ENCODE results near the gene KIRREL3. TPM values are rescaled to one million over a fixed set of nuclear protein-coding genes. Genes with fewer than 3 reads are reported as not detected.

KIRREL3 gene
- total and polyA plus RNA-seq, 7 experiments from 2014 or later = not detected

DNA sequence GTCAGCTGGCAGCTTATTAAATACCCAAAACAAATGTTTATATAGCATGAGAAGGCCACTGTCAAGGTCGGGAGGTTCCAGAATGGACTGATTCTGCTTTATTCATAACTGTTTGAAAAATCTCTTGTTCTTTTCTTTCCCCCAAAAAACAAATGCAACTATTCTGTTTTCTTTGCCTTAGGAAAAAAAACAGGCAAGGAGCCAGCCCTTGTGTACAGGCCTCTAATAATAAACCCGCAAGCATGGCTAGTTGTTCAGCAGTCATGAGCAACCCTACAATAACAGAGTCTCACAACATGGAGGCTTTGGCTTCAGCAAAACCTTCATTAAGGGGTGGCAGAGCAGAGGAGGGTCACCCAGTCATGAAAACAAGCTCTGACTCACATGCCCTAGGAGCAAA lies 191.7 kb downstream of the KIRREL3 start:
- H3K36me3 ChIP-seq (ENCODE audit: control insufficient read depth in 2 of 3, insufficient read depth in 3 of 3, low read length in 3 of 3) = no peaks in the 10 kb centered on the region
- H3K27ac Mint-ChIP-seq = no peak overlapping the region
- no peak overlapping the region for H3K4me3 ChIP-seq (ENCODE audit: low read length)
- H3K4me3 Mint-ChIP-seq = no peak overlapping the region
- peaks cover 0 to 14% (median 3%) of the 10 kb centered on the region in 5 donors for H3K27me3 Mint-ChIP-seq
- no peaks in the 10 kb centered on the region for H3K36me3 Mint-ChIP-seq
- H3K4me1 ChIP-seq (ENCODE audit: control insufficient read depth in 2 of 2, insufficient read depth in 2 of 2, low read length in 2 of 2) = no peaks in the 10 kb centered on the region
- H3K27ac ChIP-seq (ENCODE audit: low read depth, low read length) = no peak overlapping the region
- ChIA-PET CTCF (no interaction called here), POLR2A (no interaction called here)
- H3K9me3 ChIP-seq (ENCODE audit: control insufficient read depth in 2 of 3, low read length in 3 of 3) = no peaks in the 10 kb centered on the region
- intact Hi-C loops (cut with micrococcal nuclease) = no loop called here
- no peak for ATAC-seq
- peaks cover 0 to 1% (median 0%) of the 10 kb centered on the region in 11 donors for H3K9me3 Mint-ChIP-seq
- H3K4me1 Mint-ChIP-seq = no peaks in the 10 kb centered on the region
- no peaks in the 10 kb centered on the region for H3K27me3 ChIP-seq (ENCODE audit: control insufficient read depth in 2 of 2, insufficient read depth in 2 of 2, low read length in 2 of 2)
- DNase-seq = no peak

DNA sequence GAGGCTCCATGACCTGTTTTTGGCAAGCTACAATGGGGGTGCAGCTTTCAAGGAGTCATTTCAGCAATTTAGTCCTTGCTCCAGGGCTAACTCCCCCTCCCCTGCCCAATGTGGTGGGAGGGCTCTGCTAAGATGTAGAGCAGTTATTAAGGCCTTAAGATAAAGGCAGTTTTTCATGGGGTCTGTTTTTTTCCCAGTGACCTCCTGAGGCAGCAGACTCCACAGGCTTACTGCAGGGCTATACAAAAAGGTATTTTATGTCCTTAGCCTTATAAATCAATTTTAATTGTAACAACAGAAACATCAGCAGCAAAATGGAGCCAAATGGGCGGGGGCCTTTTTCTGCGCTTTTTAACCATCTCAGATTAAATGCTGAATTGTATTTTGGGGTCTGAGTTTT lies 192.3 kb downstream of the KIRREL3 start:
- Mint-ChIP-seq H3K4me1 (no peaks in the 10 kb centered on the region), H3K36me3 (no peaks in the 10 kb centered on the region), H3K27me3 (peaks cover 0 to 18% (median 7%) of the 10 kb centered on the region in 5 donors), H3K27ac (no peak overlapping the region), H3K4me3 (no peak overlapping the region), H3K9me3 (peaks cover 0 to 1% (median 0%) of the 10 kb centered on the region in 11 donors)
- H3K27ac ChIP-seq (ENCODE audit: low read depth, low read length) = no peak overlapping the region
- no peak for ATAC-seq
- ChIA-PET CTCF (no interaction called here), POLR2A (no interaction called here)
- intact Hi-C loops (cut with micrococcal nuclease) = no loop called here
- DNase-seq = no peak
- no peaks in the 10 kb centered on the region for H3K9me3 ChIP-seq (ENCODE audit: control insufficient read depth in 2 of 3, low read length in 3 of 3)
- no peaks in the 10 kb centered on the region for H3K4me1 ChIP-seq (ENCODE audit: control insufficient read depth in 2 of 2, insufficient read depth in 2 of 2, low read length in 2 of 2)
- H3K27me3 ChIP-seq (ENCODE audit: control insufficient read depth in 2 of 2, insufficient read depth in 2 of 2, low read length in 2 of 2) = no peaks in the 10 kb centered on the region
- no peak overlapping the region for H3K4me3 ChIP-seq (ENCODE audit: low read length)
- H3K36me3 ChIP-seq (ENCODE audit: control insufficient read depth in 2 of 3, insufficient read depth in 3 of 3, low read length in 3 of 3) = no peaks in the 10 kb centered on the region

DNA sequence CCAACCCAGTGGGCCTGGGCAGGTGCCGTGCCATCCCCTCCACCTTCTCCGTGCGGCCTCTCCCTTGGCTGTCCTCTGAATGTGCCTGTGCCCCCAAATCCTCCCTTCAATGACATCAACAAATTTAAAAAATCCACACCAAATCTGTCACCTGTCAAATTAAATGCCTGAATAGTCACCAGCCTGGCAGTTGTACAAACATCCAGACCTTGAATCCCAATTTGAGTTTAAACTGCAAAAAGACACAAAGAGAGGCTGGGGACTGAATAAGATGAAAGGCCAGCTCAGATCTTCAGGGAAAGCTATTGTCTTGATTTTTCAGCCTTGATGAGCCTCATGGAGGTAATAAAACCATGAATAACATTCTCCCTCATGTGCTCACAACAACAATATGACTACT lies 194.7 kb downstream of the KIRREL3 start:
- H3K9me3 ChIP-seq (ENCODE audit: control insufficient read depth in 2 of 3, low read length in 3 of 3) = no peaks in the 10 kb centered on the region
- no peaks in the 10 kb centered on the region for H3K36me3 ChIP-seq (ENCODE audit: control insufficient read depth in 2 of 3, insufficient read depth in 3 of 3, low read length in 3 of 3)
- Mint-ChIP-seq H3K4me1 (no peaks in the 10 kb centered on the region), H3K9me3 (no peaks in the 10 kb centered on the region), H3K36me3 (no peaks in the 10 kb centered on the region), H3K4me3 (no peak overlapping the region), H3K27me3 (peaks cover 0 to 19% (median 13%) of the 10 kb centered on the region in 5 donors), H3K27ac (no peak overlapping the region)
- no peak for DNase-seq
- no peak overlapping the region for H3K27ac ChIP-seq (ENCODE audit: low read depth, low read length)
- intact Hi-C loops (cut with micrococcal nuclease) = no loop called here
- no peaks in the 10 kb centered on the region for H3K4me1 ChIP-seq (ENCODE audit: control insufficient read depth in 2 of 2, insufficient read depth in 2 of 2, low read length in 2 of 2)
- CTCF ChIA-PET = no interaction called here
- no peak overlapping the region for H3K4me3 ChIP-seq (ENCODE audit: low read length)
- no peak for ATAC-seq
- H3K27me3 ChIP-seq (ENCODE audit: control insufficient read depth in 2 of 2, insufficient read depth in 2 of 2, low read length in 2 of 2) = no peaks in the 10 kb centered on the region
- POLR2A ChIA-PET = no interaction called here

DNA sequence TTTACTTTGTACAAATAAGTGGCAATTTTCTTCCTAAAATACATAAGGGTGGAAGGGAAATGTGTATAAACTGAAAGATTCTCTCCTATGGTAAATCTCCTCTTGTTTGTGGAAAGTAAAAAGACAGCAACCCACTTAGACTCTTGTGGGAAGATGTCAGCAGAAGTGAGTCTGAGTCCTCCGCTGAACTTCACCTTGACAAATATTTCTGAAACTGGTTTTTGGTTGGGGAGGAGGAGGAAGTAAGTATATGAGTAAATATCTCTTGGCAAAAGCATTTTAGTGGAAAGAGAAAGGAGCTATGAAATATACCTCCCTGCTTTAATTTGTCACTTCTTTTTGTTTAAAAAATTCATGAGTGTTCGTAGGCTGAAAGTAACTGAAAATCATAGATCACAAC lies 196.2 kb downstream of the KIRREL3 start:
- intact Hi-C loops (cut with micrococcal nuclease) = no loop called here
- Mint-ChIP-seq H3K4me3 (no peak overlapping the region), H3K27ac (no peak overlapping the region), H3K36me3 (no peaks in the 10 kb centered on the region), H3K4me1 (no peaks in the 10 kb centered on the region), H3K27me3 (peaks cover 0 to 18% (median 13%) of the 10 kb centered on the region in 5 donors), H3K9me3 (peaks cover 0 to under 1% (median 0%) of the 10 kb centered on the region in 11 donors)
- Histone ChIP-seq H3K4me3 (ENCODE audit: low read length) (no peak overlapping the region), H3K9me3 (ENCODE audit: control insufficient read depth in 2 of 3, low read length in 3 of 3) (no peaks in the 10 kb centered on the region), H3K36me3 (ENCODE audit: control insufficient read depth in 2 of 3, insufficient read depth in 3 of 3, low read length in 3 of 3) (no peaks in the 10 kb centered on the region), H3K27me3 (ENCODE audit: control insufficient read depth in 2 of 2, insufficient read depth in 2 of 2, low read length in 2 of 2) (no peaks in the 10 kb centered on the region), H3K4me1 (ENCODE audit: control insufficient read depth in 2 of 2, insufficient read depth in 2 of 2, low read length in 2 of 2) (no peaks in the 10 kb centered on the region), H3K27ac (ENCODE audit: low read depth, low read length) (no peak overlapping the region)
- ChIA-PET POLR2A (no interaction called here), CTCF (no interaction called here)
- ATAC-seq (no peak), DNase-seq (no peak)

DNA sequence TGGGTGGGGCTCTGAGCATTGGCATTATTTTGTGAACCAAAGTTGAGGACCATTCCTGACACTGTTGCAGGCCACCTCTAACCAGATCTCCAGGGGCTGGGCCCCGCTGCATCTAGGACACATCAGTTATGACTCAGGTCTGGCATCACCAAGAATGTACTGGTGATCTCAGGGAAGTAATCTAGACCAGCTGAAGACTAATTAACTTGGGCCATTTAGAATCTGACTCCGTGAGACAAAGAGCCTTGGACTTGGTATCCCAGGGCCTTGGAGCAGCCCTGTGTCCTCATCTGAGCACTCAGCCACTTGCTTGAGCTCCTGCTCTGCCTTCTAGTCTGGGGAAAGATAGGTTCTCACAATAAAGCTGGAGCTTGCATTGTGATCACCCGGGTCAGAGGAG lies 200.6 kb downstream of the KIRREL3 start:
- ChIA-PET CTCF (no interaction called here), POLR2A (no interaction called here)
- DNase-seq (no peak), ATAC-seq (no peak)
- Mint-ChIP-seq H3K36me3 (no peaks in the 10 kb centered on the region), H3K4me1 (no peaks in the 10 kb centered on the region), H3K4me3 (no peak overlapping the region), H3K27me3 (peaks cover 0 to 16% (median 13%) of the 10 kb centered on the region in 5 donors), H3K9me3 (peaks cover 0 to 6% (median 0%) of the 10 kb centered on the region in 11 donors), H3K27ac (no peak overlapping the region)
- intact Hi-C loops (cut with micrococcal nuclease) = no loop called here
- Histone ChIP-seq H3K36me3 (ENCODE audit: control insufficient read depth in 2 of 3, insufficient read depth in 3 of 3, low read length in 3 of 3) (no peaks in the 10 kb centered on the region), H3K27ac (ENCODE audit: low read depth, low read length) (no peak overlapping the region), H3K27me3 (ENCODE audit: control insufficient read depth in 2 of 2, insufficient read depth in 2 of 2, low read length in 2 of 2) (no peaks in the 10 kb centered on the region), H3K9me3 (ENCODE audit: control insufficient read depth in 2 of 3, low read length in 3 of 3) (no peaks in the 10 kb centered on the region), H3K4me1 (ENCODE audit: control insufficient read depth in 2 of 2, insufficient read depth in 2 of 2, low read length in 2 of 2) (no peaks in the 10 kb centered on the region), H3K4me3 (ENCODE audit: low read length) (no peak overlapping the region)

DNA sequence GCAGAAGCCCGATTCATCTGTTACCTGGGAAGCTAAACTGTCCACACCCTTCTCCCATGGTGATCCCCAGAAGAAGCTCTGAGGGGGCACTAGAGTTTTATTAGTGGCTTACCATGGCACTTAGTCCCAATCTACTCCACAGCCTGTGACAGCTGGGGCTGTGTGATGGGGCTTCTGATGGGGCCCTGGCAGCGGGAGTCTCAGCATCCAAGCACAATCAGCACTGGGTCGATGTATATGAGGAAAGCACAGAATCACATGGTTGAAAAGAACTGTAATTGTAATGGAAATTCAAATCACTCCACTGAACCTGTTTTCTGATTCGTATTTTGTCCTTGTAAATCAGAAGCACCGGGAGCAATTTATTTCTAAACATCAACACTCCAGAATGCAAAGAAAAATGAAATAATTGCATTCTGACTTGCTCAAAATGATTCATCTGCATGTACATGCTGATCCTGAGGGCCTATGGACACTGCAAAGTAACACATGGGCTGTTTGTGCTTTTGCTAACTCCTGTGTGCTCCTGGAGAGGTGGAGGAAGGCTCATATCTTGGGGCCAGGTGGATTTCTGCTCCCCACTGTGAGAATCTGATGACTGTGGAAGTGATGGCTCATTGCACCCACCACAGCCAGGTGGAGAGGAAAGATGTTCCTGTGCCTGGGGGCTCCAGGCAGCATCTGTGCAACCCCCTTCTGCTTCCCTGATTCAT lies 203.0 kb downstream of the KIRREL3 start:
- no peak overlapping the region for H3K27ac Mint-ChIP-seq
- peaks cover 0 to 6% (median 0%) of the 10 kb centered on the region in 11 donors for H3K9me3 Mint-ChIP-seq
- H3K27me3 ChIP-seq (ENCODE audit: control insufficient read depth in 2 of 2, insufficient read depth in 2 of 2, low read length in 2 of 2) = no peaks in the 10 kb centered on the region
- no peak for ATAC-seq
- no peak overlapping the region for H3K27ac ChIP-seq (ENCODE audit: low read depth, low read length)
- H3K4me3 Mint-ChIP-seq = no peak overlapping the region
- ChIA-PET POLR2A (no interaction called here), CTCF (no interaction called here)
- H3K27me3 Mint-ChIP-seq = peaks cover 0 to 16% (median 11%) of the 10 kb centered on the region in 5 donors
- intact Hi-C loops (cut with micrococcal nuclease) = no loop called here
- no peaks in the 10 kb centered on the region for H3K4me1 Mint-ChIP-seq
- no peak for DNase-seq
- no peaks in the 10 kb centered on the region for H3K4me1 ChIP-seq (ENCODE audit: control insufficient read depth in 2 of 2, insufficient read depth in 2 of 2, low read length in 2 of 2)
- no peaks in the 10 kb centered on the region for H3K36me3 Mint-ChIP-seq
- no peak overlapping the region for H3K4me3 ChIP-seq (ENCODE audit: low read length)
- H3K36me3 ChIP-seq (ENCODE audit: control insufficient read depth in 2 of 3, insufficient read depth in 3 of 3, low read length in 3 of 3) = no peaks in the 10 kb centered on the region
- H3K9me3 ChIP-seq (ENCODE audit: control insufficient read depth in 2 of 3, low read length in 3 of 3) = no peaks in the 10 kb centered on the region

DNA sequence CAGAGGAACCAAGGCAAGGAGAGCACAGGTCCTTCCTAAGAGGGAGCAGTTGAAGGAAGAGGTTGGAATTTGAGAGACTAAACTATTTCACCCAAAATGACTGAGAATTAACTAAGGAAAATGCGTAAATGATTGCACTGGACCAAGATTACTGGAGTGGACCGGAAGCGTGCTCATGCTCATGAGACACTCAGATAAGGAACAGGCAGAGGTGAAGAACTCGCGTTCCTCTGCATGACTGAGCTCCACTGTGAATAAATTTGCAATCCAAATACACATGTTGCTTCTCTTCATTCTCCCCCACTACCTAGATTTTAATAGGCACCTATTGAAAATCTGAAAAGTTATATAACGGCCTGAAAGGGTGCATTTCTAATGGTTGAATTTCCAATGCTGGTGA lies 207.0 kb downstream of the KIRREL3 start:
- intact Hi-C loops (cut with micrococcal nuclease) = no loop called here
- no peaks in the 10 kb centered on the region for H3K4me1 Mint-ChIP-seq
- Histone ChIP-seq H3K27ac (ENCODE audit: low read depth, low read length) (no peak overlapping the region), H3K4me1 (ENCODE audit: control insufficient read depth in 2 of 2, insufficient read depth in 2 of 2, low read length in 2 of 2) (no peaks in the 10 kb centered on the region), H3K36me3 (ENCODE audit: control insufficient read depth in 2 of 3, insufficient read depth in 3 of 3, low read length in 3 of 3) (no peaks in the 10 kb centered on the region), H3K27me3 (ENCODE audit: control insufficient read depth in 2 of 2, insufficient read depth in 2 of 2, low read length in 2 of 2) (no peaks in the 10 kb centered on the region), H3K9me3 (ENCODE audit: control insufficient read depth in 2 of 3, low read length in 3 of 3) (no peaks in the 10 kb centered on the region), H3K4me3 (ENCODE audit: low read length) (no peak overlapping the region)
- no peak overlapping the region for H3K27ac Mint-ChIP-seq
- no peaks in the 10 kb centered on the region for H3K36me3 Mint-ChIP-seq
- H3K4me3 Mint-ChIP-seq = no peak overlapping the region
- no peak for ATAC-seq
- no peak for DNase-seq
- ChIA-PET CTCF (no interaction called here), POLR2A (no interaction called here)
- H3K9me3 Mint-ChIP-seq = peaks cover 0 to 10% (median 0%) of the 10 kb centered on the region in 11 donors
- H3K27me3 Mint-ChIP-seq = peaks cover 0 to 34% (median 7%) of the 10 kb centered on the region in 5 donors
